Coronary artery (tissue), 2 donors: ENCODE data around the gene PAPOLG.

Source experiments
- DNase-seq: peaks from one replicate; pipeline ENCODE4 v3.0.0-alpha.2; 2017; ENCODE audit warnings: low spot score
- H3K27ac ChIP-seq, 2 donors: fragments of 200-600 bp; sonication (generic); one replicate each; pipeline ENCODE4 v1.5.1; 2016 to 2019
- H3K4me3 ChIP-seq: fragments of 200-600 bp; sonication (generic); 2 replicates; pipeline ENCODE4 v1.5.1; 2016; ENCODE audit warnings: mild to moderate bottlenecking, moderate library complexity
- TF ChIP-seq, protein P1 (sequence below): fragments of 200-600 bp; sonication (generic); IDR thresholded peaks from one replicate; pipeline ENCODE4 v1.5.1; 2019; ENCODE audit warnings: antibody characterized with exemption

PAPOLG gene

DNA sequence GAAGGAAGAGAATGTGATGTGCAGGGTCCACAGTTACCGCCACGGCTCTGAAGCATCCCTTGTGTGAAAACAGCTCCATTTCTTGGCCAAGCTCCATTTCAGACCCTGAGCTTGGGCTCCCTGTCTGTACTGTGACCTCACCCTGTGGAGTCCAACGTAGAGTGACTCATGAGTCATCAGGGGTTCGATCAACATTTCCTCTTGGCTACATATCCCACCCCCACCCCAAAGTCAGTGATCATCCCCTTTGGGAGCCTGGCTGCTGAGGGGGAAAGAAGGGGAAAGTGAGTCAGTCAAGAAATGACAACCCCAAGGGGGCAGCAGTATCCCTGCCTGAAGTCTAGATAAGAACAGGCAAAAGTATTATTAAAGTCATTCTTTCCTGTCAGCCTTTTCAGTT is 62.2 kb downstream of the PAPOLG start:
- Histone ChIP-seq H3K27ac (no peak overlapping the region), H3K4me3 (no peak overlapping the region)
- TF ChIP-seq, protein P1, sequence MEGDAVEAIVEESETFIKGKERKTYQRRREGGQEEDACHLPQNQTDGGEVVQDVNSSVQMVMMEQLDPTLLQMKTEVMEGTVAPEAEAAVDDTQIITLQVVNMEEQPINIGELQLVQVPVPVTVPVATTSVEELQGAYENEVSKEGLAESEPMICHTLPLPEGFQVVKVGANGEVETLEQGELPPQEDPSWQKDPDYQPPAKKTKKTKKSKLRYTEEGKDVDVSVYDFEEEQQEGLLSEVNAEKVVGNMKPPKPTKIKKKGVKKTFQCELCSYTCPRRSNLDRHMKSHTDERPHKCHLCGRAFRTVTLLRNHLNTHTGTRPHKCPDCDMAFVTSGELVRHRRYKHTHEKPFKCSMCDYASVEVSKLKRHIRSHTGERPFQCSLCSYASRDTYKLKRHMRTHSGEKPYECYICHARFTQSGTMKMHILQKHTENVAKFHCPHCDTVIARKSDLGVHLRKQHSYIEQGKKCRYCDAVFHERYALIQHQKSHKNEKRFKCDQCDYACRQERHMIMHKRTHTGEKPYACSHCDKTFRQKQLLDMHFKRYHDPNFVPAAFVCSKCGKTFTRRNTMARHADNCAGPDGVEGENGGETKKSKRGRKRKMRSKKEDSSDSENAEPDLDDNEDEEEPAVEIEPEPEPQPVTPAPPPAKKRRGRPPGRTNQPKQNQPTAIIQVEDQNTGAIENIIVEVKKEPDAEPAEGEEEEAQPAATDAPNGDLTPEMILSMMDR, result no peak
- peak; percentile 41 for DNase-seq

DNA sequence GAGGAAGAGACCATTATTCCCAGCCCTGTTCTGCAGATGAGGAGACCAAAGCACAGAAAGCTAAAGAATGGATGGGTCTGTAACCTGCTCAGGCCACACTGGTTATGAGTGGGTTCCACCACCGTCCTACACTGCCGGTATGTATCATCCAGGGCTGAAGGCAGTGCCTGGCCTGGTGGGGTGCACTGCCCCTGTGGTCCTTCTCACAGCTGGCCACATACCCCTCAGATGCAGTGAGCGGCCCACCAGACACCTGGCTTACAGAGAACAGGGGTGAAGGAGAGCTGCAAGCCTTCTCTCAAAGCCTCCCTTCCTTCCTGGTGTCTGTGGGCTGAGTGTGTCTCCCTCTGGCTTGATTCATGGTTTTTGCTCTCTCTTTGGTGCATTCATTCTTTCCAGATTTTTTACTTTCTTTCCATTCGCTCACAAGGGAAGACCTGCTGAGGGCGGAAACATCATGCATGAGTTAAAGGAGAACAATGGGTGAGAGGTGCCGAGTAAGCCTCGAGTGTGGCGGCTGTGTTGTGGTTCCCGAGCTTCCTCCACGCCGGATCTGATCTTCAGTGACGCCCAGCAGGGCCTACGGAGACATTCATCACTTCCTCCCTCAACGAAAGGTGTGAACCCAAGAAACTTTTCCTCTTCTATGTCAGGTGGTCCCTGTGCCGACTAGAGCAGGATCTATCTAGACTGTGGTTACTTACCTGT is 63.2 kb downstream of the PAPOLG start:
- H3K27ac ChIP-seq, result no peak overlapping the region
- TF ChIP-seq, protein P1, result no peak

DNA sequence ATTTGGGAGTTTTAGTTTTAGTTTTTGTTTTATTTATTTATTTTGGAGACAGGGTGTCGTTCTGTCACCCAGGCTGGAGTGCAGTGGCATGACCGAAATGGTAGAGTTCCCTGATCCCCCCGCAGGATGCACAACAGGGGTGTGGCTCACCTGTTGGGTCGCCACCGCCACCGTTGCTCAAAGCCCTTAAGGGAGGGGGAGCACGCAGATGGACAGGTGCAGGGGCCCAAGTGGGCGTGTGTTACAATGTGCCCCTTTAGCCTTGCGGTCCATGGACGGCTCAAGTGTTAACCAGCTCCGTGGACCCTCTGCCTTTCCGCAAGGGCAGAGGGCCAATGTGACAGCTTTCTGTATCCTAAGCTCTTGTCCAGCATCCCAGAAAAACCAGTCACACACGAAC is 63.9 kb downstream of the PAPOLG start:
- TF ChIP-seq, protein P1, result no peak
- no peak overlapping the region for H3K27ac ChIP-seq
- peak; percentile 69 for DNase-seq

More for the DNA sequence above, 63.2 kb downstream of the PAPOLG start:
- no peak overlapping the region for H3K4me3 ChIP-seq
- DNase-seq, result peak; percentile 66

GRCh38 chr2:60820416-60821132 is 64.5 kb downstream of the PAPOLG start:
- no peak overlapping the region for H3K4me3 ChIP-seq
- H3K27ac ChIP-seq, result no peak overlapping the region
- peak; percentile 29 for DNase-seq
- TF ChIP-seq, protein P1, result no peak

More for the DNA sequence above, 63.9 kb downstream of the PAPOLG start:
- no peak overlapping the region for H3K4me3 ChIP-seq

- TF ChIP-seq, protein P1, result no peak
- no peak for DNase-seq
- no peak overlapping the region for H3K4me3 ChIP-seq
- H3K27ac ChIP-seq, result no peak overlapping the region
Observed at GRCh38 chr2:60821133-60821469, 65.0 kb downstream of the PAPOLG start.

DNA sequence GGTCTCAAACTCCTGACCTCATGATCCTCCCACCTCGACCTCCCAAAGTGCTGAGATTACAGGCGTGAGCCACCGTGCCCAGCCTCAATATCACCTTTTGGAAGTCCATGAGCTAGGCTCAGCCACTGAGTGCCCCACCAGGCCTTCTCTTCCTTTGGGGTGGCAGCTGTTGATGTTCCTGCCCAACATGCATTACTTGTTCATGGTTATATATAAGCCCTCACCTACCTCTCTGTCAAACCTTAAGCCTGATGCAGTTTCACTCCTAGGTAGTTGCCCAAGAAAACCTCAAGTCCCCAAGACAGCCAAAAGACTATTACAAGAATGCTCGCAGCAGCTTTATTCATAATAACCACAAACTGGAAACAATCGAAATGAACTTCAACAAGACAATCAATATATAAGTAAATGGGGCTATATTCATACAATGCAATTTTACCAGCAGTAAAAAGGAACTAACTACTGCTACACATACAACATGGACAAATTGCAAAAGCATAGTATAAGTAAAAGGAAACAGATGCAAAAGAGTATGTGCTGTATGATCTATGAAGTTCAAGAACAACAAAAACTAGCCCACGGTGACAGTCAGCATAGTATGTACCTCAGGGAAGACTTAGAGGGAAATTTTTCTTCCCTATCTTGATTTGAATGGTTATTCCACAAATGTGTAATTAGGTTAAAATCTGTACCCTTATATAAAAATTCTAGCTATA is 65.7 kb downstream of the PAPOLG start:
- TF ChIP-seq, protein P1, result no peak
- DNase-seq, result no peak
- no peak overlapping the region for H3K4me3 ChIP-seq
- H3K27ac ChIP-seq, result no peak overlapping the region
